ENCODE measurements around the gene ADAT3. TPM values are rescaled to one million over a fixed set of nuclear protein-coding genes. Genes with fewer than 3 reads are reported as not detected.

Gene ADAT3
- total RNA-seq, 4 donors from 2014 or later: 18.7 to 73.2 (median 30.3) TPM

DNA sequence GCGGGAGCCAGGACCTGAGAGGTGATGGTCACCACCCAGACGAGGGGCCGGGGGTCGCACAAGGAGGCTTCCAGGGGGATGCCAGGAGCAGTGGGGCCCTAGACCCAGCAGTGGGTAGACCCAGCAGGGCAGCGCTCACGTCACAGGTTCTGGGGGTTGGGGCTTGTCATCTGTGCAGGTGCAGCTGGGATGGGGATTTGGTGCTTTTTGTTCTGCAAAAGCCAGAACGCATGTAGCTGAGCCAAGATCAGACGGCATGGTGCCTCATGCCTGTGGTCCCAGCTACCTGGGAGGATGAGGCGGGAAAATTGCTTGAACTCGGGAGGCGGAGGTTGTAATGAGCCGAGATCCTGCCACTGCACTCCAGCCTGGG, 50.9 kb downstream of the ADAT3 start:
- no peaks in the 10 kb centered on the region for H3K36me3 ChIP-seq
- intact Hi-C loops (cut with DNase I; ENCODE audit: low total_unique reads): no loop called here
- peaks cover 0 to 5% (median 0%) of the 10 kb centered on the region in 4 donors for H3K4me1 ChIP-seq
- H3K9me3 ChIP-seq: no peaks in the 10 kb centered on the region
- in situ Hi-C loops (cut with MboI; ENCODE audit: low pct_ligation_motif_present in 1 of 4, low pct_unique_long_range_greater_than_20kb in 1 of 4, low sequenced_read_pairs in 3 of 4): no loop called here
- WGBS, 2 donors (ENCODE audit: low coverage in 1 of 2): 88% methylated on average over 12 of the region's 12 CpGs; no CpG with 5 or more reads in 1 of the 2 donors
- no peak for TF ChIP-seq EP300 (IDR thresholded peaks at IDR 0.05; ENCODE audit: low read depth)
- TF ChIP-seq, protein P1, sequence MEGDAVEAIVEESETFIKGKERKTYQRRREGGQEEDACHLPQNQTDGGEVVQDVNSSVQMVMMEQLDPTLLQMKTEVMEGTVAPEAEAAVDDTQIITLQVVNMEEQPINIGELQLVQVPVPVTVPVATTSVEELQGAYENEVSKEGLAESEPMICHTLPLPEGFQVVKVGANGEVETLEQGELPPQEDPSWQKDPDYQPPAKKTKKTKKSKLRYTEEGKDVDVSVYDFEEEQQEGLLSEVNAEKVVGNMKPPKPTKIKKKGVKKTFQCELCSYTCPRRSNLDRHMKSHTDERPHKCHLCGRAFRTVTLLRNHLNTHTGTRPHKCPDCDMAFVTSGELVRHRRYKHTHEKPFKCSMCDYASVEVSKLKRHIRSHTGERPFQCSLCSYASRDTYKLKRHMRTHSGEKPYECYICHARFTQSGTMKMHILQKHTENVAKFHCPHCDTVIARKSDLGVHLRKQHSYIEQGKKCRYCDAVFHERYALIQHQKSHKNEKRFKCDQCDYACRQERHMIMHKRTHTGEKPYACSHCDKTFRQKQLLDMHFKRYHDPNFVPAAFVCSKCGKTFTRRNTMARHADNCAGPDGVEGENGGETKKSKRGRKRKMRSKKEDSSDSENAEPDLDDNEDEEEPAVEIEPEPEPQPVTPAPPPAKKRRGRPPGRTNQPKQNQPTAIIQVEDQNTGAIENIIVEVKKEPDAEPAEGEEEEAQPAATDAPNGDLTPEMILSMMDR (IDR thresholded peaks at IDR 0.05): no peak
- TF ChIP-seq POLR2A (IDR thresholded peaks at IDR 0.05): no peak
- TF ChIP-seq POLR2AphosphoS5 (IDR thresholded peaks at IDR 0.05): no peak
- no peaks in the 10 kb centered on the region for H3K27me3 ChIP-seq
- H3K27ac ChIP-seq: no peak overlapping the region
- no peak overlapping the region for H3K4me3 ChIP-seq
- no peak for DNase-seq

GRCh38 chr19:1956868-1957492, 51.8 kb downstream of the ADAT3 start:
- in situ Hi-C loops (cut with MboI; ENCODE audit: low pct_ligation_motif_present in 1 of 4, low pct_unique_long_range_greater_than_20kb in 1 of 4, low sequenced_read_pairs in 3 of 4) (no loop called here), intact Hi-C loops (cut with DNase I; ENCODE audit: low total_unique reads) (no loop called here)
- TF ChIP-seq POLR2A (IDR thresholded peaks at IDR 0.05): no peak
- TF ChIP-seq, protein P1 (IDR thresholded peaks at IDR 0.05): no peak
- TF ChIP-seq EP300 (IDR thresholded peaks at IDR 0.05; ENCODE audit: low read depth): no peak
- no peak for TF ChIP-seq POLR2AphosphoS5 (IDR thresholded peaks at IDR 0.05)
- no peaks in the 10 kb centered on the region for H3K27me3 ChIP-seq
- 79 to 91% methylated on average over 4 to 28 of the region's 28 CpGs for WGBS, 2 donors (ENCODE audit: low coverage in 1 of 2)
- peak; percentile 31 for DNase-seq
- H3K4me1 ChIP-seq: peaks cover 0 to 5% (median 0%) of the 10 kb centered on the region in 4 donors
- H3K27ac ChIP-seq: peak overlapping the region in 2 of 4 donors; percentile 12 to 57
- no peak overlapping the region for H3K4me3 ChIP-seq
- no peaks in the 10 kb centered on the region for H3K9me3 ChIP-seq
- no peaks in the 10 kb centered on the region for H3K36me3 ChIP-seq

- no peak for DNase-seq
- peaks cover 0 to 5% (median 0%) of the 10 kb centered on the region in 4 donors for H3K4me1 ChIP-seq
- 80% methylated on average over 27 of the region's 40 CpGs; no CpG with 5 or more reads in 1 of the 2 donors for WGBS, 2 donors (ENCODE audit: low coverage in 1 of 2)
- no peak overlapping the region for H3K4me3 ChIP-seq
- H3K9me3 ChIP-seq: no peaks in the 10 kb centered on the region
- TF ChIP-seq, protein P1 (IDR thresholded peaks at IDR 0.05): no peak
- no peak for TF ChIP-seq EP300 (IDR thresholded peaks at IDR 0.05; ENCODE audit: low read depth)
- no peak for TF ChIP-seq POLR2A (IDR thresholded peaks at IDR 0.05)
- TF ChIP-seq POLR2AphosphoS5 (IDR thresholded peaks at IDR 0.05): no peak
- intact Hi-C loops (cut with DNase I; ENCODE audit: low total_unique reads) (no loop called here), in situ Hi-C loops (cut with MboI; ENCODE audit: low pct_ligation_motif_present in 1 of 4, low pct_unique_long_range_greater_than_20kb in 1 of 4, low sequenced_read_pairs in 3 of 4) (no loop called here)
- peak overlapping the region in 2 of 4 donors; percentile 18 to 57 for H3K27ac ChIP-seq
- no peaks in the 10 kb centered on the region for H3K27me3 ChIP-seq
- no peaks in the 10 kb centered on the region for H3K36me3 ChIP-seq
Measured at GRCh38 chr19:1957562-1958248, 52.5 kb downstream of the ADAT3 start.

GRCh38 chr19:1959928-1960589, 54.9 kb downstream of the ADAT3 start:
- Histone ChIP-seq H3K36me3 (no peaks in the 10 kb centered on the region), H3K27me3 (no peaks in the 10 kb centered on the region), H3K9me3 (no peaks in the 10 kb centered on the region), H3K27ac (no peak overlapping the region), H3K4me1 (peaks cover 0 to 5% (median 0%) of the 10 kb centered on the region in 4 donors), H3K4me3 (no peak overlapping the region)
- in situ Hi-C loops (cut with MboI; ENCODE audit: low pct_ligation_motif_present in 1 of 4, low pct_unique_long_range_greater_than_20kb in 1 of 4, low sequenced_read_pairs in 3 of 4): no loop called here
- intact Hi-C loops (cut with DNase I; ENCODE audit: low total_unique reads): no loop called here
- DNase-seq: no peak
- TF ChIP-seq, protein P1 (IDR thresholded peaks at IDR 0.05): no peak
- TF ChIP-seq EP300 (IDR thresholded peaks at IDR 0.05; ENCODE audit: low read depth): no peak
- 94% methylated on average over 30 of the region's 32 CpGs; no CpG with 5 or more reads in 1 of the 2 donors for WGBS, 2 donors (ENCODE audit: low coverage in 1 of 2)
